ENCODE results near the gene AZU1.

GRCh38 chr19:840519-841206 is 13.0 kb downstream of the AZU1 start, which contains the start of gene PRTN3:
- TF ChIP-seq CTCF (conservative IDR thresholded peaks at IDR 0.05; ENCODE audit: low read length) = no peak
- TF ChIP-seq EZH2phosphoT487 (IDR thresholded peaks at IDR 0.05; ENCODE audit: borderline replicate concordance) = no peak

Data from Loucy (cell line).